ENCODE data around the gene CST3. TPM values are rescaled to one million over a fixed set of nuclear protein-coding genes. Genes with fewer than 3 reads are reported as not detected.

Gene CST3
- total RNA-seq, 2 experiments from 2014 or later = 21.8 to 24.2 TPM

DNA sequence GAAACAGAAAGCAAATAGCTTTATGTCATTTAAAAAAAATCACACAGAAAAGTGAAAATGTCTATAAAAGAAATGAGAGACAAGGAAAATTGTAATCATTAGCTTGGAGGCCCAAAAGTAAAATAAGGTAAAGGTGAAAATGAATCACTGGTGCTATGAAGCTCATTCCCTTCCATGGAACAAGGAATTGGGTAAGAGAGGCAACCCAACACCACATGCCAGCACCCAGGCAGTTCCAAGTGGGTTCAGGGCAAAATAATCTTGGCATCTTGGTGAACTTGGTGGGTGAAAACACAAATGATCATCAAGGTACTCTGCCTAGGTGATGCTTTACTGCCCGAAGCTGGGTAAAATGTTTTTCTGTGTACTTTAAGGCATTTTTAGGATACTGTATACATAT lies 34.4 kb upstream of the CST3 start:
- Histone ChIP-seq H3K4me1 (ENCODE audit: insufficient read depth, low read length) (no peaks in the 10 kb centered on the region), H3K9me3 (ENCODE audit: control insufficient read depth in 1 of 2, insufficient read depth in 1 of 2, low read length in 2 of 2) (no peaks in the 10 kb centered on the region), H3K27me3 (ENCODE audit: control insufficient read depth in 1 of 2, insufficient read depth in 2 of 2, low read length in 2 of 2) (no peaks in the 10 kb centered on the region), H3K27ac (ENCODE audit: low read depth in 1 of 2, low read length in 2 of 2) (no peak overlapping the region), H3K4me3 (ENCODE audit: low read length) (no peak overlapping the region), H3K36me3 (ENCODE audit: insufficient read depth, low read length) (no peaks in the 10 kb centered on the region)
- Mint-ChIP-seq H3K27ac (no peak overlapping the region), H3K36me3 (ENCODE audit: low read depth) (no peaks in the 10 kb centered on the region), H3K4me3 (no peak overlapping the region), H3K27me3 (no peaks in the 10 kb centered on the region), H3K9me3 (no peaks in the 10 kb centered on the region), H3K4me1 (ENCODE audit: low read depth) (no peaks in the 10 kb centered on the region)
- TF ChIP-seq, protein P1, sequence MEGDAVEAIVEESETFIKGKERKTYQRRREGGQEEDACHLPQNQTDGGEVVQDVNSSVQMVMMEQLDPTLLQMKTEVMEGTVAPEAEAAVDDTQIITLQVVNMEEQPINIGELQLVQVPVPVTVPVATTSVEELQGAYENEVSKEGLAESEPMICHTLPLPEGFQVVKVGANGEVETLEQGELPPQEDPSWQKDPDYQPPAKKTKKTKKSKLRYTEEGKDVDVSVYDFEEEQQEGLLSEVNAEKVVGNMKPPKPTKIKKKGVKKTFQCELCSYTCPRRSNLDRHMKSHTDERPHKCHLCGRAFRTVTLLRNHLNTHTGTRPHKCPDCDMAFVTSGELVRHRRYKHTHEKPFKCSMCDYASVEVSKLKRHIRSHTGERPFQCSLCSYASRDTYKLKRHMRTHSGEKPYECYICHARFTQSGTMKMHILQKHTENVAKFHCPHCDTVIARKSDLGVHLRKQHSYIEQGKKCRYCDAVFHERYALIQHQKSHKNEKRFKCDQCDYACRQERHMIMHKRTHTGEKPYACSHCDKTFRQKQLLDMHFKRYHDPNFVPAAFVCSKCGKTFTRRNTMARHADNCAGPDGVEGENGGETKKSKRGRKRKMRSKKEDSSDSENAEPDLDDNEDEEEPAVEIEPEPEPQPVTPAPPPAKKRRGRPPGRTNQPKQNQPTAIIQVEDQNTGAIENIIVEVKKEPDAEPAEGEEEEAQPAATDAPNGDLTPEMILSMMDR (IDR thresholded peaks at IDR 0.05) = no peak
- ChIA-PET POLR2A (no interaction called here), CTCF (no interaction called here)
- DNase-seq (no peak), ATAC-seq (ENCODE audit: poor library complexity) (no peak)
- intact Hi-C loops (cut with DNase I, micrococcal nuclease) = no loop called here

DNA sequence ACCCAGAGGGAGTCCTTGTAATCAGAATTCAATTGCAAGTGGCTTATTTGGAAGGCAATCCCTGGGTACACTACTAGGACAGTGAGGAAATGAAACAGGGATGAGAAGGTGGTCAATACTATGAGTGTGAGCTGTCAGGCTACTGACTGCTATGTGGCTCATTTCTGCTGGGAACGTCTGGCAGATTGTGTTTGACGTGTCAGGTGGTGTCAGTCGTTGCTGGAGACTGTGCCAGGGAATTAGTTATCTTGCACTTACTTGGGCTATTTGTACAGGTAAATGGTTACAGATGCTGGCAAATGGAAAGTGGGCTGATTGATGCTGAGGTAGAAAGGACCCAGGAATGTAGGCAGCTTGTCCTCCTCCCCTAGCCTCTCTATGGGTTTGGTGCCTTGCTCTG lies 33.7 kb upstream of the CST3 start:
- no peaks in the 10 kb centered on the region for H3K36me3 Mint-ChIP-seq (ENCODE audit: low read depth)
- no peaks in the 10 kb centered on the region for H3K27me3 Mint-ChIP-seq
- H3K9me3 Mint-ChIP-seq = no peaks in the 10 kb centered on the region
- intact Hi-C loops (cut with DNase I, micrococcal nuclease) = no loop called here
- no peak overlapping the region for H3K4me3 ChIP-seq (ENCODE audit: low read length)
- TF ChIP-seq, protein P1 (IDR thresholded peaks at IDR 0.05) = no peak
- DNase-seq (no peak), ATAC-seq (ENCODE audit: poor library complexity) (no peak)
- no peaks in the 10 kb centered on the region for H3K36me3 ChIP-seq (ENCODE audit: insufficient read depth, low read length)
- no peak overlapping the region for H3K4me3 Mint-ChIP-seq
- ChIA-PET CTCF (no interaction called here), POLR2A (no interaction called here)
- H3K9me3 ChIP-seq (ENCODE audit: control insufficient read depth in 1 of 2, insufficient read depth in 1 of 2, low read length in 2 of 2) = no peaks in the 10 kb centered on the region
- no peak overlapping the region for H3K27ac Mint-ChIP-seq
- no peaks in the 10 kb centered on the region for H3K4me1 ChIP-seq (ENCODE audit: insufficient read depth, low read length)
- H3K27me3 ChIP-seq (ENCODE audit: control insufficient read depth in 1 of 2, insufficient read depth in 2 of 2, low read length in 2 of 2) = no peaks in the 10 kb centered on the region
- no peak overlapping the region for H3K27ac ChIP-seq (ENCODE audit: low read depth in 1 of 2, low read length in 2 of 2)
- no peaks in the 10 kb centered on the region for H3K4me1 Mint-ChIP-seq (ENCODE audit: low read depth)

DNA sequence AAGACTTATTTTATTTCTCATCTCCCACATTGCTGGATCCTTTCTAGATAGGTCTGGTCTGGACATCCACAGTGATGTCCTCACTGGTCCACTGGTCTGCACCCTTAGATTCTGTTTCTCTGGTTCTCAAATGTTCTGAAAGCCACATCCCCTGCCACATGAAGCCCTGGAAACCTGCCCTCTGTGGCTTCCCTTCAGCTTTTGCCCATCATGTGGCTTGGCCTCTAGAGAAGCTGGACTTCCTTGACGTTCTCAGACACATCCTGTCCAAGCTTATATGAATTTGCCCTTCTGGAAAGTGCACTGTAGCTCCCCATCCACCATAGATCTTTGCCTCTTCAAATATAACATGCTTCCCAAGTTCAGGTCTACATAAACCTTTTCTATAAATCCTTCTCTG lies 32.6 kb upstream of the CST3 start:
- intact Hi-C loops (cut with DNase I, micrococcal nuclease) = no loop called here
- H3K9me3 Mint-ChIP-seq = no peaks in the 10 kb centered on the region
- H3K36me3 Mint-ChIP-seq (ENCODE audit: low read depth) = no peaks in the 10 kb centered on the region
- no peaks in the 10 kb centered on the region for H3K27me3 ChIP-seq (ENCODE audit: control insufficient read depth in 1 of 2, insufficient read depth in 2 of 2, low read length in 2 of 2)
- no peak for DNase-seq
- no peaks in the 10 kb centered on the region for H3K4me1 Mint-ChIP-seq (ENCODE audit: low read depth)
- no peaks in the 10 kb centered on the region for H3K36me3 ChIP-seq (ENCODE audit: insufficient read depth, low read length)
- TF ChIP-seq, protein P1 (IDR thresholded peaks at IDR 0.05) = no peak
- ChIA-PET POLR2A (no interaction called here), CTCF (no interaction called here)
- no peak overlapping the region for H3K27ac Mint-ChIP-seq
- no peaks in the 10 kb centered on the region for H3K4me1 ChIP-seq (ENCODE audit: insufficient read depth, low read length)
- no peak overlapping the region for H3K4me3 ChIP-seq (ENCODE audit: low read length)
- no peak overlapping the region for H3K4me3 Mint-ChIP-seq
- H3K27ac ChIP-seq (ENCODE audit: low read depth in 1 of 2, low read length in 2 of 2) = no peak overlapping the region
- no peaks in the 10 kb centered on the region for H3K9me3 ChIP-seq (ENCODE audit: control insufficient read depth in 1 of 2, insufficient read depth in 1 of 2, low read length in 2 of 2)
- no peaks in the 10 kb centered on the region for H3K27me3 Mint-ChIP-seq
- ATAC-seq (ENCODE audit: poor library complexity) = no peak
